AG09309 (cell line): ENCODE measurements around the gene GRK4.

Experiments
- DNase-seq: peaks from one replicate; pipeline ENCODE4 v3.0.0-alpha.2; 2010; ENCODE audit warnings: low read depth
- H3K4me3 ChIP-seq: 2 replicates; pipeline ENCODE4 v1.5.1; 2011; ENCODE audit warnings: mild to moderate bottlenecking, low read depth, low read length, moderate library complexity; ENCODE audit not compliant: control insufficient read depth
- CTCF ChIP-seq: IDR thresholded peaks from 2 replicates; pipeline ENCODE4 v1.5.1; 2011; ENCODE audit warnings: mild to moderate bottlenecking, low read depth, low read length, inconsistent platforms; ENCODE audit not compliant: insufficient read depth, control insufficient read depth; ENCODE audit errors: missing control alignments

GRK4 gene

GRCh38 chr4:3054169-3054759 lies 90.9 kb downstream of the GRK4 start:
- no peak for TF ChIP-seq CTCF
- H3K4me3 ChIP-seq = no peak overlapping the region
- no peak for DNase-seq

GRCh38 chr4:3059943-3060342 lies 96.6 kb downstream of the GRK4 start:
- no peak for TF ChIP-seq CTCF
- no peak overlapping the region for H3K4me3 ChIP-seq
- no peak for DNase-seq

GRCh38 chr4:3060946-3061345 lies 97.6 kb downstream of the GRK4 start:
- no peak for TF ChIP-seq CTCF
- DNase-seq = no peak
- H3K4me3 ChIP-seq = no peak overlapping the region

- TF ChIP-seq CTCF = no peak
- H3K4me3 ChIP-seq = no peak overlapping the region
- no peak for DNase-seq
Observed at GRCh38 chr4:3062471-3062870, 99.1 kb downstream of the GRK4 start.

- no peak for TF ChIP-seq CTCF
- no peak overlapping the region for H3K4me3 ChIP-seq
- no peak for DNase-seq
Observed at GRCh38 chr4:3065551-3065950, 102.2 kb downstream of the GRK4 start.

- no peak for TF ChIP-seq CTCF
- DNase-seq = no peak
- H3K4me3 ChIP-seq = no peak overlapping the region
Observed at GRCh38 chr4:3066836-3067400, 103.5 kb downstream of the GRK4 start.
